BJ (cell line): ENCODE data around the gene NEK2. TPM values are rescaled to one million over a fixed set of nuclear protein-coding genes. Genes with fewer than 3 reads are reported as not detected.

ENCODE experiments used
- CTCF ChIA-PET: fragments of 350-600 bp; formaldehyde crosslinking; extraction: SDS; loops from one replicate; lab custom pipeline; 2021; ENCODE audit warnings: antibody characterized with exemption, inconsistent platforms; lab: Yijun Ruan, JAX
- POLR2A ChIA-PET: fragments of 300-600 bp; sonication (Branson Sonifier 250); formaldehyde crosslinking; extraction: SDS; loops from one replicate; lab custom pipeline; 2021; ENCODE audit warnings: antibody characterized with exemption; lab: Charles Lee
- DNase-seq: peaks from one replicate; pipeline ENCODE4 v3.0.0-alpha.2; 2011; ENCODE audit warnings: low read depth
- H3K27me3 ChIP-seq: 2 replicates; pipeline ENCODE4 v1.6.0; 2011; ENCODE audit warnings: low read length; ENCODE audit not compliant: control insufficient read depth, insufficient read depth
- H3K36me3 ChIP-seq: 2 replicates; pipeline ENCODE4 v1.5.1; 2011; ENCODE audit warnings: low read length; ENCODE audit not compliant: control insufficient read depth, insufficient read depth
- H3K4me3 ChIP-seq: 2 replicates; pipeline ENCODE4 v1.5.1; 2011; ENCODE audit warnings: low read depth, mild to moderate bottlenecking, control low read depth, low read length
- polyA plus RNA-seq: library from polyadenylated mRNA; depleted of rRNA; stranded (reverse); fragments of >200 nt; gene quantifications from 2 replicates; pipeline ENCODE4 v1.2.3, GENCODE V29; 2011
- TF ChIP-seq, protein P1 (sequence below): IDR thresholded peaks from 2 replicates; pipeline ENCODE4 v1.5.1; 2011; ENCODE audit warnings: low read depth, mild to moderate bottlenecking, control low read depth, inconsistent platforms, low read length, moderate library complexity; ENCODE audit not compliant: insufficient read depth

NEK2 gene
- polyA plus RNA-seq, 1 experiment = 8.8 TPM

DNA sequence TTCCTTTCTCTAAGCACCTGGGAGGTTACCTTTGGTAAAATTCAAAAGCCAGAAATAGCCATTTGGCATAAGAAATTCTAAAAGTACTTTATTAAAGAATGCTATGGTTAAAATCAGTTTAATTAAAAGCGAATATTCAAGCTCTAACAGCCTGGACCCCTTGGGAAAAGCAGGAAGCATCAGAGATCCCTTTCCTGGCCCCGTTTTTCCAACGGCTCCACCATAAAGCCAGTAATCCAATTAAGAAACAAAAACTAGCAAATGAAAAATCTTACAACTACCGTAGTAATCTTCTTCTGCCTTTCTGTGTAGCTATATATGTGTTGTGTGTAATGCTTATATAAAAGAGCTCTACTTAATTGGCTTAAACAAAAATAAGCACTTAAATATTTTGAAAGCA lies 33.5 kb upstream of the NEK2 start:
- Histone ChIP-seq H3K4me3 (no peak overlapping the region), H3K27me3 (no peaks in the 10 kb centered on the region), H3K36me3 (no peaks in the 10 kb centered on the region)
- TF ChIP-seq, protein P1, sequence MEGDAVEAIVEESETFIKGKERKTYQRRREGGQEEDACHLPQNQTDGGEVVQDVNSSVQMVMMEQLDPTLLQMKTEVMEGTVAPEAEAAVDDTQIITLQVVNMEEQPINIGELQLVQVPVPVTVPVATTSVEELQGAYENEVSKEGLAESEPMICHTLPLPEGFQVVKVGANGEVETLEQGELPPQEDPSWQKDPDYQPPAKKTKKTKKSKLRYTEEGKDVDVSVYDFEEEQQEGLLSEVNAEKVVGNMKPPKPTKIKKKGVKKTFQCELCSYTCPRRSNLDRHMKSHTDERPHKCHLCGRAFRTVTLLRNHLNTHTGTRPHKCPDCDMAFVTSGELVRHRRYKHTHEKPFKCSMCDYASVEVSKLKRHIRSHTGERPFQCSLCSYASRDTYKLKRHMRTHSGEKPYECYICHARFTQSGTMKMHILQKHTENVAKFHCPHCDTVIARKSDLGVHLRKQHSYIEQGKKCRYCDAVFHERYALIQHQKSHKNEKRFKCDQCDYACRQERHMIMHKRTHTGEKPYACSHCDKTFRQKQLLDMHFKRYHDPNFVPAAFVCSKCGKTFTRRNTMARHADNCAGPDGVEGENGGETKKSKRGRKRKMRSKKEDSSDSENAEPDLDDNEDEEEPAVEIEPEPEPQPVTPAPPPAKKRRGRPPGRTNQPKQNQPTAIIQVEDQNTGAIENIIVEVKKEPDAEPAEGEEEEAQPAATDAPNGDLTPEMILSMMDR = no peak
- CTCF ChIA-PET = interaction anchor here (3.3 kb wide), 1 partner anchor 11 kb away, joined by 23 read pairs; no protein-coding TSS in a partner anchor
- POLR2A ChIA-PET = interaction anchor here (0.6 kb wide), 1 partner anchor 10 kb away, joined by 4 read pairs; no protein-coding TSS in a partner anchor
- no peak for DNase-seq

DNA sequence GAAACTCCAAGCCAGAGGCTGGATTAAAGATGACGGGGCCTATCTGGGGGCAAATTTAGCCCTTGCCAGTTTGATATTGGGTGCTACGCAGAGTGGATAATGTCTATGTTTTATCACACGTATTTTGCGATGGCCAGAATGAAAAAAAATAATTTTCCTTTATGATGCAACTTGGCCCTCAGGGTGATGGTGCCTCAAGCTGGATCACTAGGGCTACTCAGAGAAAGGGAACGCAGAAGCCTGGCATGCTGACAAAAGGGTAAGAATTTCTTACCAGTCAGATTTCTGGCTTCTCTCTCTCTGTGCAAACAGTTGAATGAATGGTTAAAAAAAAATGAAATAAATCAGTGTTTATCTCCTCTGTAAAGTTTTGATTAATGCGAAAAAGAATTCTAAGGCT lies 32.6 kb upstream of the NEK2 start:
- POLR2A ChIA-PET = no interaction called here
- peaks cover 4% of the 10 kb centered on the region for H3K27me3 ChIP-seq
- no peaks in the 10 kb centered on the region for H3K36me3 ChIP-seq
- DNase-seq = no peak
- CTCF ChIA-PET = interaction anchor here (3.3 kb wide), 1 partner anchor 10 kb away, joined by 23 read pairs; no protein-coding TSS in a partner anchor
- TF ChIP-seq, protein P1 = no peak
- H3K4me3 ChIP-seq = no peak overlapping the region

DNA sequence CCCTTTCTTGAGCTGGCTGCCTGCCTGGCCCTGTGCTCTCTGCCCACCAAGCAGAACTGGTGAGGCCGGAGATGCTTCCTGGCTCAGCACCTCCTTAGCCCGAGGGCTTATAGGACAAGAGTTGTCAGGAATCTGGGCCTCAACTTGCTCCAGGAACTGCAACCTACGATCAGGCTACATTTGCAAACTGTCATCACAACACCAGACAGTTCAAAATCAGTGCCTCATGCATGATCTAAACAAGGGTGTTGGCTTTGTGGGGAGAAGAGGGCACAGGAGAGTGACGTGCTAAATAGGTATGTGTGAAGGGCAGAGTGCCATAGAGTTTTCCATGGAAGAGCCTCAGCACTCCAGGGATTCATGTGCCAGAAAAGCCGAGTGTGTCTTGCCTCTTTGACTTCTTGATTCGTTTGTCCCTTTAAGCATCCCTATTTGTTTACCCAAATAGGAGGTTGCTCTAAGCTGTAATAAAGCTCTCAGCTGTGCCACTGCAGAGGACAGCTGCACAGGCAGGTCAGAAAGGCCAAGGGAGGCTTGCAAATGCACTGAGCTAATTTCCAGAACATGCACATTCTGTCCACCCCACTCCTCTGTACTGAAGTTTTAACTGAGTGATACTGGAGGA lies 30.2 kb upstream of the NEK2 start:
- no peaks in the 10 kb centered on the region for H3K36me3 ChIP-seq
- DNase-seq = no peak
- POLR2A ChIA-PET = no interaction called here
- CTCF ChIA-PET = interaction anchor here (1.0 to 1.5 kb wide), 2 partner anchors 25 to 329 kb away, joined by 3 to 5 read pairs; no protein-coding TSS in a partner anchor
- H3K4me3 ChIP-seq = no peak overlapping the region
- peaks cover 4% of the 10 kb centered on the region for H3K27me3 ChIP-seq
- TF ChIP-seq, protein P1 = no peak

- DNase-seq = no peak
- H3K36me3 ChIP-seq = no peaks in the 10 kb centered on the region
- ChIA-PET CTCF (no interaction called here), POLR2A (no interaction called here)
- H3K27me3 ChIP-seq = peaks cover 4% of the 10 kb centered on the region
- no peak overlapping the region for H3K4me3 ChIP-seq
- TF ChIP-seq, protein P1 = no peak
Observed at GRCh38 chr1:211704543-211704942, 29.1 kb upstream of the NEK2 start.

GRCh38 chr1:211703812-211704537 lies 28.6 kb upstream of the NEK2 start:
- CTCF ChIA-PET = no interaction called here

More at GRCh38 chr1:211703812-211704537, 28.6 kb upstream of the NEK2 start:
- no peak for DNase-seq
- POLR2A ChIA-PET = no interaction called here
- Histone ChIP-seq H3K27me3 (peaks cover 5% of the 10 kb centered on the region), H3K4me3 (no peak overlapping the region), H3K36me3 (no peaks in the 10 kb centered on the region)
- TF ChIP-seq, protein P1 = no peak
